Stimulated activated CD4-positive, alpha-beta T cell treated with anti-CD3 and anti-CD28 coated beads, Interleukin-4, amount 100 ng/mL, for 24 hours (primary cell): ENCODE measurements around the gene UBE2L3.
A peak's percentile ranks its signal among the peaks of the same experiment; 100 is the strongest.
"Not testable (repeated sequence)": the region's sequence is repeated elsewhere in the genome, so short reads cannot be mapped to it uniquely, and the experiment has no call there.

Source experiments
- DNase-seq: peaks from one replicate; pipeline ENCODE4 v3.0.0-alpha.2; 2020

The UBE2L3 gene

DNA sequence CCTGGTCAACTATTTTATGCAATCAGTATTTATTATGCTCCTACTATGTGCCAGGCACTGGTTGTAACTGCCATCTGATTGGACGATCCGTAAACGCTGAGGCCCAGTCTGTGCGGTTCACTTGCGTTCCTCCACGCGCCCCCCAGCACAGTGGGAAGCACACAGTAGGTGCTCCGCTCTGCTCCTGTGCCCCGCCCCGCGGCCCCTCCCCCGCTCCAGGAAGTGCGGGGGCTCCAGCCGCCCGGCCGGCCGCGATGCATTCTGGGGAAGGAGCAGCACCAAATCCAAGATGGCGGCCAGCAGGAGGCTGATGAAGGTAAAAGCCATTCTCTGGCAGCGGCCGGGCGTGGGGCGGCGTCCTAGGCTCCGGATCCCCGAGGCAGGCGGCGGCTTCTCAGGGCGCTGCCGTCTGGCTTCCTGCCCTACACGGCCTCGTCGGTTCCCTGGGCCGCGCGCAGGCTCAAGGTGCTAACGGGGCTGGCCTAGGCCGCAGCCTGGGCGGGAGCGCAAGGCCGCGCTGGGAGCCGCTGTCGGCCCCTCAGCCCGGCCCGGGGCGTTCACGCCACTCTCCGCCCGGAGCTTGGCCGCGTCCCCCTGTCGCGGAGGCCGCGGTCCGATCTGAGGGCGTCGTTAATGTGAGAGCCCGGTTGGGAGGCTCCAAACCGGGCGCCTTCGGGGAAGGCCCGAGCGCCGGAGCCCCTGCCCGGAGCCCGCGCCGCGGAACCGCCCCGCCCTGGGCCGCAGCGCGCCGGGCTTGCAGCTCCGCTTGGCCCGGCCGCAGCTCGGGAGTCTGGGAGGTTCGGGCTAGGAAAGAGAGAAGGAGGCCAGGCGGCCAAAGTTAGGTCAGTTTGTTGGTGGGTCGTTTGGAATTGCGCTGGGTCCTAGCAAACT is at the start of gene UBE2L3:
Gene UBE2L3 (plus strand): TSS at position 259 of the 891 bp plus-strand sequence. CDS start 31 bp downstream, at position 290.
- peak; percentile 85 for DNase-seq

DNA sequence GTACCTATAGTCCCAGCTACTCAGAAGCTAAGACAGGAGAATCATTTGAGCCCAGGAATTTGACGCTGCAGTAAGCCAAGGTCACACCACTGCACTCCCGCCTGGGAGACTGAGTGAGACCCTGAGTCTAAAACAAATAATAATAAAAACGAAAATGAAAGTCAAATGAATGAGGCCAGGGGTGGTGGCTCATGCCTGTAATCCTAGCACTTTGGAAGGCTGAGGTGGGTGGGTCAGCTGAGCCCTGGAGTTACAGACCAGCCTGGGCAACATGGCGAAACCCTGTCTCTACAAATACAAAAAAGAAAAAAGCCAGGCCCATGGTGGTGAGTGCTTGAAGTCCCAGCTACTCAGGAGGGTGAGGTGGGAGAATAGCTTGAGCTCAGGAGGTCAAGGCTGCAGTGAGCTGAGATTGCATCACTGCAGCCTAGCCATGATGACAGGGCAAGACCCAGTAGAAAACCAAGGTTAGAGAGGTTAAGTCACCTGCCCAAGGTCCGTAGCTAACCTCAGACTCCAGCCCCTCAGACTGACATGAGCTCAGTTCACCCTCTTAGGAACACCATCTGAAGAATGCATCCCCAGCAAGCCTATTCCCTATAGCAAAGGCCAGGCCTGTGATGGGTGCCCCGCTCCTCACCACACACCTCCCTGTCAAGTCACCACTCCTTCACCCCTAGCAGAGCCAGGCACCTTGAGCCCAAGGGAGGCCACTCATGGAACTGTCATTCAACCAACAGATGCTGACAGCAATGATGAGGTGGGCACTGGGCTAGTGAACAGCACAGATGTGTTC is 40.6 kb upstream of the UBE2L3 start:
- DNase-seq: not testable (repeated sequence)

DNA sequence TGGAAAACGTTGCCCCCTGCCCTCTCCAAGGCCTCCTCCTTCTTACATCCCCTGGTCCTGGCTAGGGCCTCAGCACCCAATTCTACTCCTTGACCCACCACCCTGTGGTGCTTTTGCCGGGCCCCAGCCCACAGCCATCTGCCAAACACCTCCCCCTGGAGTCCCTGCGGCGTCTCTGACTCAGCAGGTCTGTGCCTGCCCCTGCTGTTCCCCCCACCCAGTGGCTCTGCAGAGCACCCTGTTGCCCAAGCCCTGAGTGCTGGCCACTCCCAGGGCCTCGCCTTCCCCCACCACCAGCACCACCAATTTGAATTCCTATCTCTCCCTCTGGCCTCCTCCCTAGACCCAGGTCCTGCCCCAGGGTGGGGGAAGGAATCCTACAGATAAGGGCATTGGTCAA is 36.0 kb upstream of the UBE2L3 start:
- not testable (repeated sequence) for DNase-seq

DNA sequence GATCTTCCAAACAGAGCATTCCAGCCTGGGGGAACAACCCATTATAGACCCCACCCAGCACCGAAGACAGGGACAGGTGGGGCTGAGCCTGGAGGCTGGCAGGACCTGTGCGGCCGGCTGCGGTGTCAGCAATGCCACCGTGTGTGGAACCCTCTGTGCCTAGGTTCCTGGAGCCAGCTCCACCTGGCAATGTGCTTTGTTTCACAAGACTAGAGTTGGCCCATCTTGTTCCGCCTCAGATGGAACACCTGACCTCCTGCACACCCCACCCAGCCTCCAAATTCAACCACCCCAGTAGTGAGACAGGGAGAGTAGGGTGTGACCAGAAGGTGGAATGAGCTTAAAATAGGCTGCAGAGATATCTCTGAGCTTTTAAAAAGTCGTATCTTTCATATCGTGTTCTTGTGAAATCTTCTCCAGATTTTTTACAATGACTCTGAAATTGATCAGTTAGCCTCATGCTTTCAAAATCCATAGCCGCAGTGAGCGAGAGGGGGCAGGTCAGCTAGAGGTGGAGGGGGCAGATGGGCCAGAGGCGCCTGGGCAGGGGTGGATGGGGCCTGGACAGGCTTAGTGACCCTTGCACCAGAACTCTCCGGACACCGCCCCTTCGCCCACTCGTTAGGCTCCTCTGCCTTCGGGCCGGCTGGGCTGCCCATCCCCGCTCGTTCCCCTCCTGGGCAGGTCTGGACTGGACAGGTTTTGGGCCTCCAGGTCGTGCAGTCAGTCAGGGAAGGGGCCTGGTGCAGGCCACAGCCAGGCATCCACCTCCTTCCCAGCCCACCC is 34.5 kb upstream of the UBE2L3 start:
- DNase-seq: not testable (repeated sequence)

DNA sequence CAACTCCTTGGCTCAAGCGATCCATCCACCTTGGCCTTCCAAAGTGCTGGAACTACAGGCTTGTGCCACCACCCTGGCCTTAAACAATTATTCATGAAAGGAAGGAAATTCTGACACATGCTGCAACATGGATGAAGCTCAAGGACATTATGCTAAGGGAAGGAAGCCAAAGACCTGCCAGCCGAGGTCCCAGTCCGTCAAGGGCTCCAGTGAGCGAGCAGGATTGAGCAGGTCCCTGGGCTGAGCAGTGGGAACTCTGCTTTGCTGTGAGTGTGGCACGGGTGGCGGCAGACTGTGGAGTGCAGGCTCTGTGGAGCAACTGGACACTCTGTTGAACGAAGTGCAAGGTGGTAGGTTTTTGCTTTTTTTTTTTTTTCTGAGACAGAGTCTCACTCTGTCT is 27.7 kb upstream of the UBE2L3 start:
- DNase-seq: not testable (repeated sequence)

DNA sequence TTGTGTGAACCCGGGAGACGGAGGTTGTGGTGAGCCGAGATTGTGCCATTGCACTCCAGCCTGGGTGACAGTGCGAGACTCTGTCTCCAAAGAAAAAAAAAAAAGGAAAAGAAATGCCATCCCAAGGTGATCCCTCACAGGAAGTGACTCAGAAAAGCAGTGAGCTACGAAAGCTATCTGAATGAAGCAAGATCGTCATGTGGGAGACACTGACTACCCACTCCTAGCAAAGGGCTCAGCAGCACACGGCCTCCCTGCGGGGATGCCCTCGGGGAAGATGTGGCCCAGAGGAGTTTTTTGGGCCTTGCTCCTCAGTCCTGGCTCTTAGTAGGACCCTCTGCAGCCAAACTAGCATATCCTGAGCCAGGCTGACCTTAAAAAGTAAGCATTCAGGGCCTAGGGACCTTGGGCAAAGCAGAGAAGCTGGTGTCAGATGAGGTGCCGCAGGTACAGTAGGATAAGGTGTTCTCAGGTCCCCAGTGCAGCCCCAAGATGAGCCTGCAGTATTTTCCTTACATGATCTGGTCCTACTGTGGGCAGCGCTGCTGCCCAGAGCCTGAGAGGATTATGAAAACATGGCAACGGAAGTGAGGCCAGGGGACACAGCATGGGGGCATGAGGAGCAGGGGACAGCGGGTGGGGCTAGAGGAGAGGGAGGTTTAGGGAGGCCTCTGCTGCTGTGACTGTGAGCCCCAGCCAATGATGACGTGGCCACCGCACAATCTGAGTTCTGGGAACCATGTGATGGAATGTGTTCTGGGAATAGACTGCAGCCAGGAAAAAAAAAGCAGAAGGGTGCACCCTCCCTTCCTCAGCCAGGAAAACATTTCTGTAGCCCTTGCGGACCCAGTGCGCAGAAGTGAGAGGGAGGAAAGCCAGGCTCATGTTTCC is 22.8 kb upstream of the UBE2L3 start:
- not testable (repeated sequence) for DNase-seq

DNA sequence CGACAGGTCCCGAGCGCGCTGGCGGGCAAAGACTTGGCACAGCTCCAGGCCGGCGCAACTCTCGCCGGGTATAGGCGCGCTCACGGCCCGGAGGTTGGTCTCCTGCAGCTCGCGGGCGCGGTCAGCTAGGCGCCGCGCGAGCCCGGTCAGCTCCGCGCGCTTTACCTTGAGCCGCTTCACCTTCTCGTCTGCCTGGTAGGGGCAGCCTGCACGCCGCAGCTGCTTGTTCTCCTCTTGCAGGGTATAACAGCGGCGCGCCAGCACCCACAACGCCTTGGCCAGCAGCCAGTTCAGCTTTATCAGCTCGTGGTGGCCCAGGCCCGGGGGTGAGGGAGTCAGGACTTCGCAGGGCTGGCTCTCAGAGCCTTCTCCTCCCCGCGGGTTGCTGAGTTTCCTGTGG is 18.0 kb upstream of the UBE2L3 start:
- not testable (repeated sequence) for DNase-seq

DNA sequence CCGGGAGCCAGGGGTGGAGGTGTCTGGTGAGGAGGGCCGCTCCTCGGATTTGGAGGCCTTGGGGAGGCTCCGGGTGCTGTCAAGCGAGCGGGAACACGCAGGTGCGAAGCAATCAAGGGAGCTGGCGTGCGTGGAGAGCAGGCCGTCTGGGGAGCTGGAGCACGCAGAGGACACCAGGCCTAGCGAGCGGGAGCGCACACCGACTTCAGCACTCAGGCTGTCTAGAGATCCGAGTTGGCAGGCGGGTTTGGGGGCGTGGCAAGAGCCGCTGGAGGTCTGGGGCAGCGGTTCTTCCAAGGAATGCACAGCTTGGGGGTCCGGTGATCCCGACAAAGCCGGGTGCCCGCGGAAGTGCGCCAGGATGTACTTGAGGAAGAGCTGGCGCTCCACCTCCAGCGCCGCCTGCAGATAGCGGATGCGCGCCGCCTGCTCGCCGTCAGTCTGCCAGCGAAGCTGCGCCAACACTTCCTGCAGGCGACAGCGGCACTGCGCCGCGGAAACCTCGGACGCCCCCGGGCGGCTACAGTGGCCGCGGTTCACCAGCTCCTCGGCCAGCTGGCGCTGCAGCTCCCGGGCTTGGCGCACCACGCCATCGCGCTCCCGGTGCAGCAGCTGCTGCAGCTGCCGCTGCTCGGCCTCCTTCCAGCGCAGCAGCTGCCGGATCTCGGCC is 17.4 kb upstream of the UBE2L3 start:
- DNase-seq: not testable (repeated sequence)

DNA sequence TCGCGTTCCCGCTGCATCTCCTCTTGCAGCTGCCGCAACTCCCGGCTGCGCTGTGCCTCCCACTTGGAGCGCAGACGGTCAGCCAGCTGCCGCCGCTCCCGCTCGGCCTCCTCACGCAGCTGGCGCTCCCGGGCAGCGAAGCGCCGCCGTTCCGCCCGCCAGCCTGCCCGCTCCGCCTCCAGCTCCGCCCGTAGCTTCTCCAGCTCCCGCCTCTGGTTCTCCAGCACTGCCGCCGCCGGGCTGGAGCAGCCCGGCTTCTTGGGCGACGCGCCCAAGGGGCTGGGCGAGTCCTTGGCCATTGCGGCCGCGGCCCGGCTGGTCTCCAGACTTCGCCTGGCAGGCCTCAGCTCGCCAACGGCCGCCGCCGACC is 16.9 kb upstream of the UBE2L3 start:
- DNase-seq: not testable (repeated sequence)

DNA sequence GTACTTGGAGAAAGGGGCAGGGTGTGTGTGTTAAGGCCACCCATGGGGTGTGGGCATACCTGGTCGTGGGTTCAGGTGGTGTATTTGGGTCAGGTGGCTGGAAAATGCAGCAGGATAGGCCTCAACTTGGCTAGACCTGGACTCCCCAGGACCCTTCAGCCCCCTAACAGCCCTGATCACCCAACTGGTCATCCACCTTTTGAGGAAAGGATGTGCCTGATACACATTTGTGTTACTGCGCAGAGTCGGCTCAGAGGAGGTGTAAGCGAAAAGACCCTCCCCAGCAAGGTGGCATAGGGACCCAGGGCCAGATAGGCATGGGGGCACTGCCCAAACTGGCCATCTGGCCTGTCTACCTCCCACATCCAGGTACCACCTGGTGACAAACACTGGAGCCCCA is 16.2 kb upstream of the UBE2L3 start, which contains the start of gene RIMBP3C:
Gene RIMBP3C (minus strand): TSS at position 101 of the 400 bp plus-strand sequence. CDS start 485 bp downstream, outside the sequence.
- DNase-seq: not testable (repeated sequence)

DNA sequence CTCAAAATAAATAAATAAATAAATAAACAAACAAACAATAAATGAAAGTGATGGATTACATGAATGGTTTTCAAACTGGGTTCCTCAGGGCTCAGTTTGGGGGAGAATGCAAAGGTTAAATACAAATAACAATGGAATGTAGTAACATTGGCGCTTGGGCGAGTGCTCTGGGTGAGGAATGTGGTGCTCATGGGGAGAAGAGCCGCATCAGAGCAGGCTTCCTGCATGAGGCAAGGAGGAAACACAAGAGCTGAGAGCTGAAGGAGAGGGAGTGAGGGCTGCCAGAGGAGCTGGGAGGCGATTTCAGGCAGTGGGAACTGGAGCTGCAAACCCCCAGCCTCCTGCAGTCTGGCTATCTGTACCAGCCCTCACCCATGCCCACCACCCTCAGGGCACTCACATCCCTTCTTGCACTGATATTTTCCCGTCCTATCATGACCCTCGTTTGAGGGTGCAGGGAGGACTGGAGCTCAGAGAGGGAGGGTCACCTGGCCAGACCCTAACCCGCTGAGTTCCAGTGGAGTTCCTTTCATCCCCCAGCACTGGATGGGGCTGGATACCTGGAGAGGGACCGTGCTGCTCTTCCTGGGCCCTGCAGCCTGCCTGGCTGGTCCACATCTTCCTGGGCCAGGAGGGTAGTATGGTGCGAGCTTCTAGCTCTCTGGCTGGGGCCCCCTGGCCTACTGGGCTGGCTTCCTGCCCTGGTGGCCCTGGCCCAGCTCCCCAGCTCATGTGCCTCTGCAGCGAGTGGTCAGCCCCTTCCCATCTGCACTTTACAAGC is 8.0 kb upstream of the UBE2L3 start:
- not testable (repeated sequence) for DNase-seq

DNA sequence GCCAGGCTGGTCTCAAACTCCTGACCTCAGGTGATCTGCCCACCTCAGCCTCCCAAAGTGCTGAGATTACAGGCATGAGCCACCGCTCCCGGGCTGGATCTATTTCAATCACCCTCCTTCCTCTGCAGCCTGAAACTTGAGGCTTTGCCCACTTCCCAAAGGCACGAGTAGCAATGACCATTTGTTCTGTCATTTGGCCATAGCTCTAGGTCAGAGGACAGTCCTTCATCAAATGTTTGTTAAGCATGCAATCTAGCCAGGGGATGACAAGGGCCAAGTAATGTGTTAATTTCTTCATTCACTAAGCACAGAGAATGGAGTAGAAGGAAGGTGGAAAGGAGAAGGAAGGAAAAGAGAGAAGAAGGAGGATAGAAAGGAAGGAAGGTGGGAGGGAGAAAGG is 6.9 kb upstream of the UBE2L3 start:
- not testable (repeated sequence) for DNase-seq

DNA sequence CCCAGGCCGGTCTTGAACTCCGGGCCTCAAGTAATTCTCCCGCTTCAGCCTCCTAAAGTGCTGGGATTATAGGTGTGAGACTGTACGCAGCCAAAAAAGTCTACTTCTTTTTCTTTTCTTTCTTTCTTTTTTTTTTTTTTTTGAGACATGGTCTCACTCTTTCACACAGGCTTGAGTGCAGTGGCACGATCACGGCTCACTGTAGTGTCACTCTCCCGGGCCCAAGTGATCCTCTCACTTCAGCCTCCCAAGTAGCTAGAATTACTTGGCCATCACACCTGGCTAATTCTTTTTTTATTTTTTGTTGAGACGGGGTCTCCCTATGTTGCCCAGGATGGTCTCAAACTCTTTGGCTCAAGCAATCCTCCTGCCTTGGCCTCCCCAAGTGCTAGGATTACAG is 3.6 kb upstream of the UBE2L3 start:
- no peak for DNase-seq

DNA sequence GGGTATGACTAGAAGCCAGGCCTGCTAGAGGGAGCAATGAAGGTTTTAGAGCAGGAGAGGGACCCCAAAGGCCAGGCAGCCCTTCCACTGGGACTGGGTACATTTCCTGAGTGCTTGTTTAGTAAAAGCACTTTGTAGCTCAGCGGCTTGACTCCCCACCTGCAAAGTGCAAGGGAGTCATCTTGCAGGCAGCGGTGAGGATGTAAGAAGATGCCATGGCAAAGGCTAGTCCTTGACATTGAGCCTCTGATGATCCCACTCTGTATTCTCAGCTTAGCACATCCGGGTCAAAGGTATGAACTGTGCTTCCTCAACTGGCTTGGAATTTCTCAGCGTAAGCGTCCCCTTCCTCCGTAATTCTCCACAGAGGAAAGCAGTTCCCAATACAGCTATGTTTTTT is 3.1 kb upstream of the UBE2L3 start:
- no peak for DNase-seq

DNA sequence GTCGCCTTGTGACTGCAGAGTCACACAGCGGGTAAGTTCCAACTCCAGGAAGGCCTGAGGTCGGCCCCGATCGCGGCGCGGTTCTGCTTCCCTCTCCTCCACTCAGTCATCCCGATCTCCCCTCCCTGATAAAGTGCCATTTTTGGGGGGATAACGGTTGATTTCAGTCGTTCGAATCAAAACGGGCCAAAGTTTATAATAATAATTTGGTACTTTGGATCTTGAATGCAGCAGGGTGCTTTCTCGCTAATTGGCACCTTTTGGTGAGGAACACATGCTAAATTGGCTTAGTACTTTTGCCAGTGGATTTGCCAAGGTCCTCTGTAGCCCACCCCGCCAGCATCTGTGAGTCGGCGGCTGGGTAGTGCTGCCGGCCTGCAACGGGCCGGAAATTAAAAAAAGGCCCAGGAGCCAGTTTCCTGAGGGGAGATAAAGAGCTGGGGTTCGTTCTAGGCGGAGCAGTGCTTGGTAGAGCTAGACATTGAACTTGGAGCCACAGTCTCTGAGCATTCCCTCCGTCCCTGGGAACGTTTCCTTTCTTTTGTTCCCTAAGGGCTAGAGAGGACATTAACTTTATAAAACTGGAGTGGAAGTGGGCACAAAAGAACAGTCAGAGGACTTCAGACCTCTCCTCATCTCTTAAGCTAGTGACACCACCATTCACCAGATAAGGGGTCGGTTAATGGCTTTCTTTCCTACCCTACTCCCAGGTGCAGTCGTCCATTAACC is 997 bp downstream of the UBE2L3 start:
- peak; percentile 26 for DNase-seq

DNA sequence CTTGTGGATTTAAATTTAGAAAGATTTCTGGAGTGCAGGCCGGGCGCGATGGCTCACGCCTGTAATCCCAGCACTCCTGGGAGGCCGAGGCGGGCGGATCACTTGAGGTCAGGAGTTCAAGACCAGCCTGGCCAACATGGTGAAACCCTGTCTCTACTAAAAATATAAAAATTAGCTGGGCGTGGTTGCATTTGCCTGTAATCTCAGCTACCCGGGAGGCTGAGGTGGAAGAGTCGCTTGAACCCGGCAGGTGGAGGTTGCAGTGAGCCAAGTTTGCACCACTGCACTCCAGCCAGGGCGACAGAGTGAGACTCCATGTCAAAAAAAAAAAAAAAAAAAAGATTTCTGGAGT is 1.5 kb downstream of the UBE2L3 start:
- DNase-seq: not testable (repeated sequence)

DNA sequence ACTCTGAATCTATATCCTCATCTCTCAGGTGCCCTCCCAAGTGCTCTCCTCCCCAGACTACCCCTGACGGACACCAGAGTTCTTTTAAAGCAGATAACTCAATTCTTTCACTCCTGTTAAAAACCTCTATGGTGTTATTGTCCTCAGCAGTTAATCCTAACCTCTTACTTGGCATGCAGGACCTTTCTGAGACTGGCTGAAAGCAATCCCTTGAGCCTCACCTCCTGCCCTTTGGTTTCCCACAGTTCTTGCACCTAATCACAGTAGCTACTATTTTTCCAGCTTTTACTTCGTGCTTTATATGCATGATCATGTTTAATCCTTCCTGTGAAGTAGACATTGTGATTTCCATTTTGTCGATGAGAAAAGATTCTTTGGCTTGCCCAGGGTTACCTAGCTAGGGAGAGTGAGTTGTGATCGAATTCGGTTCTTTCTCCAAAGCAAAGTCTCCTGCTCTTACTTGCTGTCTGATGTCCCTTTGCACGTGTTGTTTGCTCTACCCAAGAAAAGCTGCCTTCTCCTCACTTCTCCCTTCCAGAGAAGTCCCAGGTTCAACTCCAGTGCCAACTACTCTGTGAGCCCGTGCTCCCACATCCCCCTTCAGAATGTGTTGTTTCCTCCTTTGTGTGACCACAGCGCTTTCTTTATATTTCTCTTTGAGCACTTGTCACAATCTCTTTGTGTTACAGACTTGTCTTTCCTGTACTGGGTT is 2.1 kb downstream of the UBE2L3 start:
- no peak for DNase-seq

DNA sequence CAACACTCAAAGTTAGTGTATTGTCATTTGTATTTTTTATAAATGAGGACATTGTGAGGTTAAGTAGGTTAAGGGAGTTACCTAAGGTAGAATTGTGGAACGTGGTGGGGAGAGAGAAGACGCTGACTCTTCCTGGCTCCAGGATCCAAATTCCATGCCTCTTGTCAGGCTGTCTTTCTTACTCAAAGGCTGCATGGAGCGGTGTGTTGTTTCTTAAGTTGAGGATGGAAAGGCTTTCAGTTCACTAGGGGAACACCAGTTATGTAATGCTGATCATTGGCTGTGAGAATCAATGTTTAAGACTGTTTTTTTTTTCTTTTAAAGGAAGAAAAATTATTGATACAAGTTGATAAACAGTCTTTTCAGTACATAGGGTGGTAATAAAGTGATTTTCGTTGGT is 2.9 kb downstream of the UBE2L3 start:
- no peak for DNase-seq

DNA sequence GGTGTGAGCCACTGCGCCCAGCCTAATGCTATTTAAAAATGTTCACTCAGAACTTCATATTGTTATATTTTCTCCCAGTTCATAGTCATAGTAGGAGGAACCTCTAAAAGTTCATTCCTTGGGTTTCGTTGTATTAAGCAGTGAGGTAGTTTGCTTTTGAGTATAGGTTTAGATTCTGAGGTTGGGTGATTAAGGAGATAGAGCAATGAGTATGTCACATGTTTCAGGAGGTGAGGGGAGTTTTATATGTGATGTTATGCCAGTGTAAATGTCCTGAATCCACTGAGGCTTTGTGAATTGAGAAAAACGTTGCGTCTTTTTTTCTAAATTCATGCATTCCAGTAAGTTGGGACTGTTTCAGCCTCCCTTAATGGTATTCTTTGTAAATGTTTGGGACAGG is 4.2 kb downstream of the UBE2L3 start:
- DNase-seq: no peak
